Hepatocyte (in vitro differentiated cells): ENCODE results near the gene AKAP1. TPM values are rescaled to one million over a fixed set of nuclear protein-coding genes. Genes with fewer than 3 reads are reported as not detected.
A peak's percentile ranks its signal among the peaks of the same experiment; 100 is the strongest.

ENCODE experiments used
- DNase-seq: peaks from one replicate; pipeline ENCODE4 v3.0.0-alpha.2; 2016; ENCODE audit warnings: low spot score
- H2AFZ ChIP-seq: fragments of 200-600 bp; sonication (generic); 2 replicates; pipeline ENCODE4 v1.6.0; 2016; ENCODE audit warnings: antibody characterized with exemption, mild to moderate bottlenecking
- H3K27ac ChIP-seq: fragments of 200-600 bp; sonication (generic); 2 replicates; pipeline ENCODE4 v1.5.1; 2016; ENCODE audit warnings: mild to moderate bottlenecking
- H3K27me3 ChIP-seq: fragments of 200-600 bp; sonication (generic); 2 replicates; pipeline ENCODE4 v1.6.1; 2016
- H3K36me3 ChIP-seq: fragments of 200-600 bp; sonication (generic); replicated peaks from 2 replicates; pipeline ENCODE4 v1.5.1; 2016; ENCODE audit warnings: low read depth; ENCODE audit not compliant: insufficient read depth
- H3K4me1 ChIP-seq: fragments of 200-600 bp; sonication (generic); 2 replicates; pipeline ENCODE4 v1.5.1; 2016; ENCODE audit warnings: mild to moderate bottlenecking, moderate library complexity; ENCODE audit not compliant: insufficient read depth
- H3K4me2 ChIP-seq: fragments of 200-600 bp; sonication (generic); 2 replicates; pipeline ENCODE4 v1.6.0; 2016
- H3K4me3 ChIP-seq: fragments of 200-600 bp; sonication (generic); 2 replicates; pipeline ENCODE4 v1.5.1; 2016; ENCODE audit warnings: mild to moderate bottlenecking
- H3K79me2 ChIP-seq: fragments of 200-600 bp; sonication (generic); 2 replicates; pipeline ENCODE4 v1.6.0; 2017; ENCODE audit warnings: mild to moderate bottlenecking
- H3K9me2 ChIP-seq: fragments of 200-600 bp; sonication (generic); replicated peaks from 2 replicates; pipeline ENCODE4 v1.6.0; 2017; ENCODE audit warnings: mild to moderate bottlenecking; ENCODE audit not compliant: insufficient read depth
- H3K9me3 ChIP-seq: fragments of 200-600 bp; sonication (generic); 2 replicates; pipeline ENCODE4 v1.5.1; 2016; ENCODE audit warnings: low read depth, mild to moderate bottlenecking
- H4K20me1 ChIP-seq: fragments of 200-600 bp; sonication (generic); 2 replicates; pipeline ENCODE4 v1.6.0; 2016; ENCODE audit warnings: mild to moderate bottlenecking; ENCODE audit not compliant: insufficient read depth, poor library complexity, severe bottlenecking
- EZH2 ChIP-seq: fragments of 200-600 bp; sonication (generic); IDR thresholded peaks from 2 replicates; pipeline ENCODE4 v1.6.1; 2016; ENCODE audit warnings: antibody characterized with exemption, mild to moderate bottlenecking, borderline replicate concordance
- EZH2phosphoT487 ChIP-seq: fragments of 200-600 bp; sonication (generic); IDR thresholded peaks from one replicate; pipeline ENCODE4 v1.6.1; 2018; ENCODE audit warnings: antibody characterized with exemption, mild to moderate bottlenecking, low read depth, moderate library complexity; ENCODE audit not compliant: unreplicated experiment, severe bottlenecking
- WGBS: methylation state at CpG from one replicate; pipeline ENCODE4 v1.1.6; 2016; ENCODE audit warnings: low lambda C conversion rate; ENCODE audit errors: missing lambda C conversion rate; 5-methylcytosine and 5-hydroxymethylcytosine counted together
- polyA plus RNA-seq: library from polyadenylated mRNA; unstranded; fragments of >200 nt; fragmentation: Nextera tagmentation; extraction: Ambion mirVana; gene quantifications from 2 replicates; pipeline ENCODE4 v1.2.1, GENCODE V29; 2016
- total RNA-seq: library from RNA; depleted of rRNA; stranded (reverse); fragments of >200 nt; gene quantifications from 2 replicates; pipeline ENCODE4 v1.2.3, GENCODE V29; 2014
- TF ChIP-seq, protein P1 (sequence below): fragments of 200-600 bp; sonication (generic); IDR thresholded peaks from 2 replicates; pipeline ENCODE4 v1.5.1; 2016; ENCODE audit warnings: antibody characterized with exemption, mild to moderate bottlenecking; ENCODE audit not compliant: poor library complexity

The AKAP1 gene
- total and polyA plus RNA-seq, 2 experiments from 2014 or later, result 33.0 to 46.7 TPM

DNA sequence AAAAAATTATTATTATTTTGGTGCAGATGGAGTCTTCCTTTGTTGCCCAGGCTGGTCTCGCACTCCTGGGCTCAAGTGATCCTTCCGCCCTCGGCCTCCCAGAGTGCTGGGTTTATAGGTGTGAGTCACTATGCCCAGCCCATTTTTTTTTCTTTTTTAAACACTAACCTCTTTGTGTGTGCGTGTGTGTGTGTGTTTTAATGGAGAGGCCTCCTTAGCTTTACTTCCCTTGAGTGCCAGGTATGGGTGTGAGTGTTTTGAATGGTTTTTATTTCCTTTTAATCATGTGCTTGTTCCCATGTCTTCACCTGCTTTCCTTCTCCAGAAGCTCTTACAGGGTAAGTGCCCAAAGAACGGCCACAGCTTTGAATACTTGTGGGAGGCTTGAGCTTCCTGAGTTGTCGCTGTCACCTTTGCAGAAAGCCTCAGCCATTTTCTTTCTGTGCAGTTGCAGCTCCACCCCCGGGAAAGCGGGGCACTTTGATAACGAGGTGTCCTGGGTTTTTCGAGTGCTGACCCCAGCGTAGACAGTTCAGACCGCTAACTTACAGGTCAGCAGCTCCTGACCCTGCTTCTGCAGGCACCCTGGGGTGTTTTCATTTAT, 22.6 kb downstream of the AKAP1 start:
- TF ChIP-seq, protein P1, sequence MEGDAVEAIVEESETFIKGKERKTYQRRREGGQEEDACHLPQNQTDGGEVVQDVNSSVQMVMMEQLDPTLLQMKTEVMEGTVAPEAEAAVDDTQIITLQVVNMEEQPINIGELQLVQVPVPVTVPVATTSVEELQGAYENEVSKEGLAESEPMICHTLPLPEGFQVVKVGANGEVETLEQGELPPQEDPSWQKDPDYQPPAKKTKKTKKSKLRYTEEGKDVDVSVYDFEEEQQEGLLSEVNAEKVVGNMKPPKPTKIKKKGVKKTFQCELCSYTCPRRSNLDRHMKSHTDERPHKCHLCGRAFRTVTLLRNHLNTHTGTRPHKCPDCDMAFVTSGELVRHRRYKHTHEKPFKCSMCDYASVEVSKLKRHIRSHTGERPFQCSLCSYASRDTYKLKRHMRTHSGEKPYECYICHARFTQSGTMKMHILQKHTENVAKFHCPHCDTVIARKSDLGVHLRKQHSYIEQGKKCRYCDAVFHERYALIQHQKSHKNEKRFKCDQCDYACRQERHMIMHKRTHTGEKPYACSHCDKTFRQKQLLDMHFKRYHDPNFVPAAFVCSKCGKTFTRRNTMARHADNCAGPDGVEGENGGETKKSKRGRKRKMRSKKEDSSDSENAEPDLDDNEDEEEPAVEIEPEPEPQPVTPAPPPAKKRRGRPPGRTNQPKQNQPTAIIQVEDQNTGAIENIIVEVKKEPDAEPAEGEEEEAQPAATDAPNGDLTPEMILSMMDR, result no peak
- no peak for TF ChIP-seq EZH2phosphoT487
- TF ChIP-seq EZH2, result no peak
- H3K27me3 ChIP-seq, result no peaks in the 10 kb centered on the region
- H3K4me3 ChIP-seq, result no peak overlapping the region
- 49% methylated on average over 12 of the region's 12 CpGs for WGBS
- peaks cover 68% of the 10 kb centered on the region for H3K79me2 ChIP-seq
- peak overlapping the region; percentile 93 for H3K27ac ChIP-seq
- peak overlapping the region; percentile 34 for H3K4me2 ChIP-seq
- H3K9me3 ChIP-seq, result no peaks in the 10 kb centered on the region
- H3K9me2 ChIP-seq, result no peaks in the 10 kb centered on the region
- no peak overlapping the region for H2AFZ ChIP-seq
- no peaks in the 10 kb centered on the region for H3K36me3 ChIP-seq
- H3K4me1 ChIP-seq, result peaks cover 37% of the 10 kb centered on the region
- peak; percentile 73 for DNase-seq
- peaks cover 15% of the 10 kb centered on the region for H4K20me1 ChIP-seq

DNA sequence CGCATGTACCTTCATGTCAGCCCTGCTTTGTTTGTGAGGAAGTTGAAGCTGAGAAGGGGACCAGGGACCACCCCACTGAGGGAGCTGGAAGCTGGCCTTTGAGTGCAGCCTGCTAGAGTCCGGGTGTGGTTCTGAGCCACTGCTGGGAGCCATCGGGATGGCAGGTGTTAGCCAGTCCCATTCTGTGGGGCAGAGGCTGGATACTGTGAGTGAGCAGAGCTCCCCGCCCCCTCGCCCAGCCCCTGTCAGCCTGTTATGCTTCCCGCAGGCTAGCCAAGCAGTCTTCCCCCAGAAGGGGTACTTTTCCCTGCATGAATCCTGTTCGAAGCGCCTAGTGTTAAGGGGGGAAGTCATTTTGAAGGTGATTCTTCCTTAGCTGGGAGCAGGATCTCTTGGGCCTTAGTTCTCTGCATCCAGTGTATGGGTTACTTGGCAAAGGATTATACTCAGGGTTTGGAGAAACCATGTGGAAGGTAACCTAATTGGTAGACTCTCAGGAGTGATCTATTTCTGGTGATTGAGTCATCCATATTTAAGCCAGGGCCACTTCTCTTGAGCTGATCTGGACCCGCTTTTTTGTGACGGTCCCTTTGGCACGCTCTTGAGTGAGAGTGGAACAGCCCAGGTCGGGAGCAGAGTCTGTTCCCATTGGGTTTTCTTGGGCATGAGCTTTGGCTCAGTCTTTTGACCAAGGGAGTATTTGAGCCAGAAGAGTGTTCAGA, 23.8 kb downstream of the AKAP1 start:
- TF ChIP-seq, protein P1, result no peak
- TF ChIP-seq EZH2, result no peak
- no peak for TF ChIP-seq EZH2phosphoT487
- Histone ChIP-seq H4K20me1 (peaks cover 4% of the 10 kb centered on the region), H3K36me3 (no peaks in the 10 kb centered on the region), H3K4me2 (peak overlapping the region; percentile 21), H2AFZ (no peak overlapping the region), H3K4me1 (peaks cover 37% of the 10 kb centered on the region), H3K9me3 (no peaks in the 10 kb centered on the region), H3K27me3 (no peaks in the 10 kb centered on the region), H3K4me3 (no peak overlapping the region), H3K27ac (peak overlapping the region; percentile 93), H3K9me2 (no peaks in the 10 kb centered on the region), H3K79me2 (peaks cover 56% of the 10 kb centered on the region)
- 90% methylated on average over 12 of the region's 12 CpGs for WGBS
- DNase-seq, result no peak

DNA sequence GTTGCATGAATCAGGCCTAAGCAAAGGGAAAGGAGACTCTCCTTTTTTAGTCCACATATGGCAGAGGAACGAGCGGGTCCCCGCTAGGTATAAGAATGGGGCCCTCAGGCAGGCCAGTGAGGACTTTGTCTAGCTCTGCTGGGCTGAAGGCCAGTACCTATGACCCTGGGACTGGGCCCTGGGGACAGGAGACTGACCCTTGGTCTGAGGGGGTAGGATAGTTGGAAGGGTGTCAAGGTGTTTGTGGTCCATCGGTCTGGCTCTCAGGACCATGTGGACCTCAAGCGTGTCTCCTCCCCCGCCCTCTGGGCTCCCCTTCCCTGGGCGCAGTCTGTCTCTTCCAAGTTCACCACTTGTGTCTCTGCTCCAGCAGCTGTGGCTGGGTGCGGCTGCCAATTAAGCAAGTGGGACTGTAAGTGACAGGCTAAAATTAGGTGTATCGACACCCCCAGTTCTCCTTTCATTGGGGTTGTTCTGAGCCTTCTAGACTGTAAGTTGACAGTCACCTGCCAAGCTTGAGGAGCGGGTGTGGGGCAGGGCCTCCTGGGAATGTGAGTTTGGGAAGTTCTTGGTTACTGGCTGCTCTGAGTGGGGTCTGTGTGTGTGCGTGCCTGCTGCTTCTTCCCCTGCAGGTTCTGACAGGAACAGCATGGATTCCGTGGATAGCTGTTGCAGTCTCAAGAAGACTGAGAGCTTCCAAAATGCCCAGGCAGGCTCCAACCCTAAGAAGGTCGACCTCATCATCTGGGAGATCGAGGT, 24.5 kb downstream of the AKAP1 start:
- no peaks in the 10 kb centered on the region for H3K9me3 ChIP-seq
- 83% methylated on average over 14 of the region's 14 CpGs for WGBS
- DNase-seq, result no peak
- no peaks in the 10 kb centered on the region for H3K27me3 ChIP-seq
- no peak overlapping the region for H3K4me2 ChIP-seq
- peaks cover 37% of the 10 kb centered on the region for H3K4me1 ChIP-seq
- H3K27ac ChIP-seq, result peak overlapping the region; percentile 93
- no peaks in the 10 kb centered on the region for H4K20me1 ChIP-seq
- H3K9me2 ChIP-seq, result no peaks in the 10 kb centered on the region
- H2AFZ ChIP-seq, result no peak overlapping the region
- no peak overlapping the region for H3K4me3 ChIP-seq
- no peaks in the 10 kb centered on the region for H3K36me3 ChIP-seq
- no peak for TF ChIP-seq EZH2phosphoT487
- TF ChIP-seq, protein P1, result peak; percentile 2
- peaks cover 50% of the 10 kb centered on the region for H3K79me2 ChIP-seq
